Astrocyte of the cerebellum (primary cell): ENCODE results near the gene GALNTL6.
A peak's percentile ranks its signal among the peaks of the same experiment; 100 is the strongest.

Source experiments
- DNase-seq: peaks from one replicate; pipeline ENCODE4 v3.0.0-alpha.2; 2011; ENCODE audit warnings: low read depth
- H3K4me3 ChIP-seq: 2 replicates; pipeline ENCODE4 v1.5.1; 2011; ENCODE audit warnings: mild to moderate bottlenecking, low read depth, low read length, moderate library complexity
- in situ Hi-C: cut with HindIII; loops from 2 replicates; pipeline ENCODE4 v1.10.0; 2017; ENCODE audit warnings: low sequenced_read_pairs
- TF ChIP-seq, protein P1 (sequence below): IDR thresholded peaks from 2 replicates; pipeline ENCODE4 v1.5.1; 2012; ENCODE audit warnings: low read length, low read depth, moderate library complexity, mild to moderate bottlenecking; ENCODE audit errors: missing control alignments

GALNTL6 gene

DNA sequence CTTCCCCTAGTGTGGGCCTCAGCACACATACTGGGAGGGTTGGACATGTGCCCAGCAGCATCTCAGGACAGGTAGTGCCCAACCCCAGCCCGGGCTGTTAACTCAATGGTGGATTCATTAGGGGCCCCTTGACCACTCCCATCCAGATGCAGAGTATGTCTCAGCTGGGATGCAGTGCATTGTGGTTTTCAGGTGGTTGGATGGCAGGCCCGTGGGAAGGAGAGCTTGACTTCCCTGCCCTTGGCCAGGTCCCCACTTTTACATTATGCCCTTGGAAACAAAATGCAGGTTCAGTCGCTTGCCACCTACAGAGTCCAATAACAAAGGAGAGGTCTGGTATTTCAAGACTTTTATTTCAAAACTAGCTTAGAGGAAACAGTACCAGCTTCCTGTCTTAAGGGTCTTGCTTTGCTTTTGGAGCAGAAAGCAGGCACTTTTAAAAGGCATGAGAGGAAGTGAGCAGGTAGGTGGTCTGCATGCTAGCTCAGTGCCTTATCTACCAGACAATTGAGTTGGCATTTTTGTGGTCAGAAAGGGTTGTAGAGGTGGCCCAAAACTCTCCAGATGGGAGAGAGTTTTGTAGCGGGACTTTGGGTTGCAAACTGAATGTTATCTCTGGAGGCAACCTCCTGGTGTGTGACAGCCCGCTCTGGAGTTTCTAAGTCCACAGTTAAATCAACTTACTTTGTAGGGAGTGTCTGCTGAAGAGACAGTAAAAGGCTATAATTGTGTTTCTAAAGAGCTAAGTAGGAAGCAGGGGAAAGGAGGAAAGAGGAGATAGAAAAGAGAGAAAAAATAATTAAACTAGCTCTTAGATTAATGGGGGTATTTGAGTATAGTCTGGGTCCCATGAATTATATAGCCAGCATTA, 171.0 kb downstream of the GALNTL6 start:
- peak; percentile 23 for DNase-seq
- H3K4me3 ChIP-seq, result no peak overlapping the region
- TF ChIP-seq, protein P1, sequence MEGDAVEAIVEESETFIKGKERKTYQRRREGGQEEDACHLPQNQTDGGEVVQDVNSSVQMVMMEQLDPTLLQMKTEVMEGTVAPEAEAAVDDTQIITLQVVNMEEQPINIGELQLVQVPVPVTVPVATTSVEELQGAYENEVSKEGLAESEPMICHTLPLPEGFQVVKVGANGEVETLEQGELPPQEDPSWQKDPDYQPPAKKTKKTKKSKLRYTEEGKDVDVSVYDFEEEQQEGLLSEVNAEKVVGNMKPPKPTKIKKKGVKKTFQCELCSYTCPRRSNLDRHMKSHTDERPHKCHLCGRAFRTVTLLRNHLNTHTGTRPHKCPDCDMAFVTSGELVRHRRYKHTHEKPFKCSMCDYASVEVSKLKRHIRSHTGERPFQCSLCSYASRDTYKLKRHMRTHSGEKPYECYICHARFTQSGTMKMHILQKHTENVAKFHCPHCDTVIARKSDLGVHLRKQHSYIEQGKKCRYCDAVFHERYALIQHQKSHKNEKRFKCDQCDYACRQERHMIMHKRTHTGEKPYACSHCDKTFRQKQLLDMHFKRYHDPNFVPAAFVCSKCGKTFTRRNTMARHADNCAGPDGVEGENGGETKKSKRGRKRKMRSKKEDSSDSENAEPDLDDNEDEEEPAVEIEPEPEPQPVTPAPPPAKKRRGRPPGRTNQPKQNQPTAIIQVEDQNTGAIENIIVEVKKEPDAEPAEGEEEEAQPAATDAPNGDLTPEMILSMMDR, result no peak
- in situ Hi-C loops, result no loop called here

DNA sequence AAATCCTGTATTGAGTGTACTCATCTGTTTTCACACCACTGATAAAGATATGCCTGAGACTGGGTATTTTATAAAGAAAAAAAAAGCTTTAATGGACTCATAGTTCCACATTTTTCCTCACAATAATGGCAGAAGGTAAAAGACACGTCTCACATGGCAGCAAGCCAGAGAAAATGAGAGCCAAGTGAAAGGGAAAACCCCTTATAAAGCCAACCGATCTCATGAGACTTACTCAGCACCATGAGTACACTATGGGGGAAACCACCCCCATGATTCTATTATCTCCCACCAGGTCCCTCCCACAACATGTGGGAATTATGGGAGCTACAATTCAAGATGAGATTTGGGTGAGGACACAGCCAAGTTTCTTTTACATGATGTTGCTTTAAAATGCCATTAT, 171.9 kb downstream of the GALNTL6 start:
- no peak for DNase-seq
- in situ Hi-C loops, result no loop called here
- no peak overlapping the region for H3K4me3 ChIP-seq
- TF ChIP-seq, protein P1, result no peak

DNA sequence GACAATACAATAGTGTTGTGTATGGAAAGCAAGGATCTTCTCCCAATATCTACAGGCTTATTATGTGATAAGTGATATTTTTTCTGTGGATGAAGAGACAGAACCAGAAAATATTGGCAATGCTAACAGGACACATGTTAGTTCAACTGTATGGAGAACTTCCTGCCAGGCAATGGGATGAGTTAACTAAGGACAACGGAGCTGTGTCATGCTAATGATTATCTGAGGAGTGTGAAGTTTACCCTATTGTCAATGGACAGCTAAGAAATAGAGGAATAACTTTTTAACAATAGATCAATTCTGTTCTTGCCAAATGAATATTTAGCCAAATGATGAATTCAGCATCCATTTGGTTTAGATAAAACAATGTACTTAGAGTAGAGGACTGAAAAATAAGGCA, 180.0 kb downstream of the GALNTL6 start:
- TF ChIP-seq, protein P1, result no peak
- H3K4me3 ChIP-seq, result no peak overlapping the region
- in situ Hi-C loops, result no loop called here
- DNase-seq, result no peak

DNA sequence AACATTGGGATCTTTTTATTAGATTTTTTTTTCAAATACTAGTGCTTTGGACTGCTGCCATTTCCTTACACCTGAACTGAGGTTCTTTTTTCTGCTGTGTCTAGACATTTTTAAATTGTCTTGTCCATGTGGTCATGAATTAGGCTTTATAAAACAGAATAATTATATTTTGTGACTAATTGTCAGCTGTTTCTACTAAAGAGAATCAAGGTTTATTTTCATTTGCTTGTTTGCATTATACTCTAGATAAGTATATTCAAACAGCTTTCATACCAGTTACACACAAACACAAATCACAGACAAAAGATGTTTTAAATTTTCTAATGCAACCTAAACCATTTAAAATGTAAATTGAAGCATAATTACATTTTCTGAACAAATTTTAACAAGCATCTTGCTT, 194.7 kb downstream of the GALNTL6 start:
- TF ChIP-seq, protein P1, result no peak
- in situ Hi-C loops, result no loop called here
- no peak overlapping the region for H3K4me3 ChIP-seq
- DNase-seq, result no peak

DNA sequence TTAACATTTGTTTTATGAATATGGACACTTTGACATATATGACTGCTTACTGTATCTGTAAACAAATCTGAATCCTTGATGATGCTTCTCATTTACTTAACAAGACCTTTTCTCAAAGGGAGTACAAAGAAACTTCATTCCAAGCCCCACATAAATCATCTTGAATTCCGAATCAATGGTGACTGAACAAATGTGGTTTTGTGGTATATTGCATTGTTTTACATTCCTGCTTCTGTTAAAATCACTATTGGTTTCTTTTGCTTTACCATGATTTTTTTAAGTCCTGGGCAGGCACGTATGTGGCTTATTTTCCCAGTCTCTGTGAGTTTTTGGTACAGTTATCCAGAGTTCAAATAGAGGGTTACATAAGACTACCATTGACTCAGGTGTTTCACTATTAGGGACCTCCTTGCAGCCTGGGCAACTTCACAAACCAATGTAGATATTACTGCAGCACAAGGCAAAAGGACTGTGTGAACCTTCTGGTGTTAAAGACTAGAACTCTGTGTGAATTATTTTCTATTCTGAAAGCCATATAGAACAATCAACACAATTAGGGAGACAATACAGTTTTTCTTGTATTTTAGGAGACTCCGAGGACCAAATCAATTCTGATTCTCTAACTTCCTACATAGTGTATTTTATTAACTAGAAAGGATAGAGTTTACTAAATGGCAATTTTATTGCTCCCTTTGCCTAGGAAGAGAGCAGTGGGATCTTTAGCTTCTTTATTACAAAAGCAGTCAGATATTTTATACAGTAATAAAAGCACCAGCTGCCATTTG, 196.4 kb downstream of the GALNTL6 start:
- in situ Hi-C loops, result no loop called here
- no peak overlapping the region for H3K4me3 ChIP-seq
- peak; percentile 53 for DNase-seq
- TF ChIP-seq, protein P1, result no peak

DNA sequence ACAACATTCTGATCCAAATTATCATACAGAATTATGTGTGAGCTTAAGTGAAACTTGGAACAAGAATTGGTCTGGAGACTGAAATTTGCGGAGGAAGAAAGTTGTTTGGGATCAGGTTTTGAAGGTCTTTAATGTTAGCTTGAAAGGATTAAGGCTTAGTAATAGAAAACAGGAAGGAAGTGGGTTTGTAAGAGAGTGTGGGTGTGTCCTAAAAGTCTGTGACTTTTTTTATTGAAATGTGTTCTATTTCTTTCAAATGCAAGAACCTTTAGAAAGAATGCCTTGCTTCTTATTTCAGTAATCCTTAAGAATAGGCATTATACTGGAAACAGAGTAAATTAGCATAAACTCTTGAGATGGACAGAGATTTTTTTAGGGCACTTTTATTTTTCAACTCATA, 198.0 kb downstream of the GALNTL6 start:
- no peak for DNase-seq
- TF ChIP-seq, protein P1, result no peak
- no peak overlapping the region for H3K4me3 ChIP-seq
- in situ Hi-C loops, result no loop called here
